ENCODE measurements around the gene RNPEP. TPM values are rescaled to one million over a fixed set of nuclear protein-coding genes. Genes with fewer than 3 reads are reported as not detected.
A peak's percentile ranks its signal among the peaks of the same experiment; 100 is the strongest.

RNPEP gene
- total RNA-seq, 2 experiments from 2014 or later: 19.9 to 20.8 TPM

- H3K27me3 Mint-ChIP-seq: no peaks in the 10 kb centered on the region
- peaks cover 26% of the 10 kb centered on the region for H3K4me1 Mint-ChIP-seq (ENCODE audit: low read depth)
- Histone ChIP-seq H3K27ac (ENCODE audit: low read depth in 1 of 2, low read length in 2 of 2) (no peak overlapping the region), H3K36me3 (ENCODE audit: insufficient read depth, low read length) (peaks cover under 1% of the 10 kb centered on the region), H3K4me3 (ENCODE audit: low read length) (peak overlapping the region; percentile 57), H3K9me3 (ENCODE audit: control insufficient read depth in 1 of 2, insufficient read depth in 1 of 2, low read length in 2 of 2) (no peaks in the 10 kb centered on the region), H3K27me3 (ENCODE audit: control insufficient read depth in 1 of 2, insufficient read depth in 2 of 2, low read length in 2 of 2) (no peaks in the 10 kb centered on the region), H3K4me1 (ENCODE audit: insufficient read depth, low read length) (peaks cover 17% of the 10 kb centered on the region)
- ChIA-PET POLR2A (interaction anchor here (0.7 to 2.3 kb wide), 4 partner anchors 10 to 154 kb away, joined by 3 to 14 read pairs (median 6); partner anchors contain the start of genes IPO9 and TIMM17A), CTCF (interaction anchor here (2.4 to 2.9 kb wide), 2 partner anchors 16 to 87 kb away, joined by 7 to 10 read pairs; no protein-coding TSS in a partner anchor)
- no peaks in the 10 kb centered on the region for H3K9me3 Mint-ChIP-seq
- DNase-seq: no peak
- ATAC-seq (ENCODE audit: poor library complexity): peak; percentile 10
- intact Hi-C loops (cut with DNase I, micrococcal nuclease): loop anchor here in 1 of 2 experiments (2.0 kb wide), 2 partner anchors 29 to 155 kb away; partner anchors contain the start of genes IPO9 and TIMM17A
- no peak for TF ChIP-seq CTCF (IDR thresholded peaks at IDR 0.05)
- peak overlapping the region; percentile 84 for H3K27ac Mint-ChIP-seq
- peaks cover 15% of the 10 kb centered on the region for H3K36me3 Mint-ChIP-seq (ENCODE audit: low read depth)
- H3K4me3 Mint-ChIP-seq: peak overlapping the region; percentile 97
These were observed 945 bp downstream of the RNPEP start for GRCh38 chr1:201983380-201983805.

DNA sequence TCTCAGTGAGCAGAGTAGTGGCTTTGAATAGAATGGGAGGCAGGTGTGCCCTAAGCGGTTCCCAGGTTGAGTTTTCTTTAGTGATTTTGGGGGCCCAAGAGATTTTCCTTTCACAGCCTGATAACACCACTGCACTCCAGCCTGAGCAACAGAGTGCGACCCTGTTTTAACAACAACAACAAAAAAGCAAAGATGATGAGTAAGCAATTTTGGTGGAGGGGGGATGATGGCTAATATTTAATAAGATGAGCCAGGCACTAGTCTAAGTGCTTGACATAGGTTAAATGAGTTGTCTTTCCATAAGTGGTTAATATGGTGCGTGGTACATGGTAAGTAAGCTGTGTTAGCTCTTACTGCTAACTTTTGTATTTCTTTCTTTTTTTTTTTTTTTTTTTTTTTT lies 2.0 kb downstream of the RNPEP start:
- peaks cover 26% of the 10 kb centered on the region for H3K4me1 Mint-ChIP-seq (ENCODE audit: low read depth)
- no peak for DNase-seq
- H3K27me3 Mint-ChIP-seq: no peaks in the 10 kb centered on the region
- ChIA-PET CTCF (interaction anchor here (1.2 kb wide), 1 partner anchor 15 kb away, joined by 3 read pairs; no protein-coding TSS in a partner anchor), POLR2A (no interaction called here)
- peaks cover 11% of the 10 kb centered on the region for H3K36me3 ChIP-seq (ENCODE audit: insufficient read depth, low read length)
- peaks cover 17% of the 10 kb centered on the region for H3K4me1 ChIP-seq (ENCODE audit: insufficient read depth, low read length)
- intact Hi-C loops (cut with DNase I, micrococcal nuclease): no loop called here
- H3K27ac ChIP-seq (ENCODE audit: low read depth in 1 of 2, low read length in 2 of 2): no peak overlapping the region
- no peaks in the 10 kb centered on the region for H3K27me3 ChIP-seq (ENCODE audit: control insufficient read depth in 1 of 2, insufficient read depth in 2 of 2, low read length in 2 of 2)
- H3K4me3 Mint-ChIP-seq: peak overlapping the region; percentile 97
- H3K27ac Mint-ChIP-seq: peak overlapping the region; percentile 84
- peaks cover 20% of the 10 kb centered on the region for H3K36me3 Mint-ChIP-seq (ENCODE audit: low read depth)
- no peaks in the 10 kb centered on the region for H3K9me3 Mint-ChIP-seq
- no peaks in the 10 kb centered on the region for H3K9me3 ChIP-seq (ENCODE audit: control insufficient read depth in 1 of 2, insufficient read depth in 1 of 2, low read length in 2 of 2)
- no peak for ATAC-seq (ENCODE audit: poor library complexity)
- no peak overlapping the region for H3K4me3 ChIP-seq (ENCODE audit: low read length)
- TF ChIP-seq CTCF (IDR thresholded peaks at IDR 0.05): no peak

GRCh38 chr1:201985355-201985754 lies 2.9 kb downstream of the RNPEP start:
- Histone ChIP-seq H3K9me3 (ENCODE audit: control insufficient read depth in 1 of 2, insufficient read depth in 1 of 2, low read length in 2 of 2) (no peaks in the 10 kb centered on the region), H3K4me1 (ENCODE audit: insufficient read depth, low read length) (peaks cover 17% of the 10 kb centered on the region), H3K4me3 (ENCODE audit: low read length) (no peak overlapping the region), H3K27ac (ENCODE audit: low read depth in 1 of 2, low read length in 2 of 2) (no peak overlapping the region), H3K27me3 (ENCODE audit: control insufficient read depth in 1 of 2, insufficient read depth in 2 of 2, low read length in 2 of 2) (no peaks in the 10 kb centered on the region), H3K36me3 (ENCODE audit: insufficient read depth, low read length) (peaks cover 20% of the 10 kb centered on the region)
- no peak overlapping the region for H3K27ac Mint-ChIP-seq
- ATAC-seq (ENCODE audit: poor library complexity): no peak
- ChIA-PET POLR2A (no interaction called here), CTCF (interaction anchor here (1.2 kb wide), 1 partner anchor 14 kb away, joined by 3 read pairs; no protein-coding TSS in a partner anchor)
- no peaks in the 10 kb centered on the region for H3K27me3 Mint-ChIP-seq
- H3K4me1 Mint-ChIP-seq (ENCODE audit: low read depth): peaks cover 26% of the 10 kb centered on the region
- TF ChIP-seq CTCF (IDR thresholded peaks at IDR 0.05): no peak
- H3K9me3 Mint-ChIP-seq: no peaks in the 10 kb centered on the region
- H3K4me3 Mint-ChIP-seq: peak overlapping the region; percentile 42
- H3K36me3 Mint-ChIP-seq (ENCODE audit: low read depth): peaks cover 30% of the 10 kb centered on the region
- DNase-seq: no peak
- intact Hi-C loops (cut with DNase I, micrococcal nuclease): no loop called here
